ENCODE measurements around the gene CELF4. TPM values are rescaled to one million over a fixed set of nuclear protein-coding genes. Genes with fewer than 3 reads are reported as not detected.

CELF4 gene
- total and polyA plus RNA-seq, 7 donors, result 0.60 to 5.0 (median 1.8) TPM; not detected in 1

DNA sequence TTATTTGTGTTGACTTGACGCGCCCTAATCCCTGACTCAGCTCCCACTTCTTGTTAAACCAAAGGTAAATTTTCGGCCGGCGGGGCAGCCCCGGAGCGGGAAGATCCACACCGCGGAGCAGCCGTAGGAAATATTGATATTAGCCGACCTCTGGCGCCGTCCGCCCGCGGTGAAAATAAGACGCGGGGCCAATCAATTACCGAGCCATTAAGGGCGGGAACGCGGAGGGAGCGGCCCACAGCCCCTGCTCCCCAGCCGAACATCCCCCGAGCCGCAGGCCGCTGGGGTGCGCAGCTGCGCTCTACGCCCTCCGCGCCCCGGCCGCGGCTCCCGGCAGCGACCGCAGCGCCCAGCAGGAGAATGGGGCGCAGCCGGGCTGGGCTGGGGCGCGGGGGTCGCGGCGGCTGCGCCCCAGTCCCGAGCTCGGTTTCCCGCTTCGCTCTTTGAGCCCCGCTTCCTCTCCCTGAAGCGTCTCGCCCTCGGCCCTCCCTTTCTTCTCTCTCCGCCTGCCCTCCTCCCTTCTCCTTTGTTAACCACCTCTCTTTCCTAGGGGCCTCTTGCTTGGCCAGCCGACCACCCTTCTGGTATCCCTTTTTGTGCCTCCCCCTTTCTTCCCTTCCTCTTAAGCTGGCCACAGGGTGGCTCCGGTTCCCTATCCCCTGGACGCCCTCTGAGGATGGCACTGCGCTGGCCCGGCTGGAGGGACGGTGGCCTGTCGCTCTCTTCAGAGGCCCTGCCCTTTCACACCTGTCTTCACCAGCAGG is 40.9 kb downstream of the CELF4 start:
- DNase-seq, result no peak
- TF ChIP-seq EP300 (IDR thresholded peaks at IDR 0.05) (no peak), POLR2A (IDR thresholded peaks at IDR 0.05) (no peak), POLR2AphosphoS5 (IDR thresholded peaks at IDR 0.05) (no peak)
- TF ChIP-seq, protein P1, sequence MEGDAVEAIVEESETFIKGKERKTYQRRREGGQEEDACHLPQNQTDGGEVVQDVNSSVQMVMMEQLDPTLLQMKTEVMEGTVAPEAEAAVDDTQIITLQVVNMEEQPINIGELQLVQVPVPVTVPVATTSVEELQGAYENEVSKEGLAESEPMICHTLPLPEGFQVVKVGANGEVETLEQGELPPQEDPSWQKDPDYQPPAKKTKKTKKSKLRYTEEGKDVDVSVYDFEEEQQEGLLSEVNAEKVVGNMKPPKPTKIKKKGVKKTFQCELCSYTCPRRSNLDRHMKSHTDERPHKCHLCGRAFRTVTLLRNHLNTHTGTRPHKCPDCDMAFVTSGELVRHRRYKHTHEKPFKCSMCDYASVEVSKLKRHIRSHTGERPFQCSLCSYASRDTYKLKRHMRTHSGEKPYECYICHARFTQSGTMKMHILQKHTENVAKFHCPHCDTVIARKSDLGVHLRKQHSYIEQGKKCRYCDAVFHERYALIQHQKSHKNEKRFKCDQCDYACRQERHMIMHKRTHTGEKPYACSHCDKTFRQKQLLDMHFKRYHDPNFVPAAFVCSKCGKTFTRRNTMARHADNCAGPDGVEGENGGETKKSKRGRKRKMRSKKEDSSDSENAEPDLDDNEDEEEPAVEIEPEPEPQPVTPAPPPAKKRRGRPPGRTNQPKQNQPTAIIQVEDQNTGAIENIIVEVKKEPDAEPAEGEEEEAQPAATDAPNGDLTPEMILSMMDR (IDR thresholded peaks at IDR 0.05), result no peak
- Histone ChIP-seq H3K9me3 (no peaks in the 10 kb centered on the region), H3K27me3 (peaks cover 6 to 39% (median 22%) of the 10 kb centered on the region in 3 donors), H3K36me3 (no peaks in the 10 kb centered on the region), H3K4me3 (peak overlapping the region in 1 of 4 donors; percentile 3), H3K27ac (no peak overlapping the region), H3K4me1 (no peaks in the 10 kb centered on the region)
- WGBS, 2 donors, result 8 to 18% methylated on average over 63 of the region's 63 CpGs
- intact Hi-C loops (cut with DNase I), result no loop called here

DNA sequence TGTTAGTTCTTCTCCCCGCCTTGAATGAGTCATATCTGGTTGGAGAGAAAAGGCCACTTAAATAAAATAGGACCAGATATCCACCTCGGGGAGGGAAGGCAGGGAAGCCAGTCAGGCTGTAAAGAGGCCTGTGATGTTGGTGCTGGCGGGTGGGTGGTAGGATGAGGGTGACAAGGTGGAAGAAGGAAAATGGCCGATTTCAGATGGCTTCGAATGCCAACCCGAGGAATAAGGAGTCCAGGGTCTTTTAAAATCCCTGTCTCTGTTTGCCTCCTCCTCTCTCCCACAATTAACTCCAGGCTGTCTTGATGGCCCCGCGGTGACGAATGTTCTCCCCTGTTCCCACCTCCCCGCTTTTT is 41.5 kb downstream of the CELF4 start:
- H3K27me3 ChIP-seq, result peaks cover 6 to 34% (median 22%) of the 10 kb centered on the region in 3 donors
- 35 to 48% methylated on average over 10 of the region's 10 CpGs for WGBS, 2 donors

DNA sequence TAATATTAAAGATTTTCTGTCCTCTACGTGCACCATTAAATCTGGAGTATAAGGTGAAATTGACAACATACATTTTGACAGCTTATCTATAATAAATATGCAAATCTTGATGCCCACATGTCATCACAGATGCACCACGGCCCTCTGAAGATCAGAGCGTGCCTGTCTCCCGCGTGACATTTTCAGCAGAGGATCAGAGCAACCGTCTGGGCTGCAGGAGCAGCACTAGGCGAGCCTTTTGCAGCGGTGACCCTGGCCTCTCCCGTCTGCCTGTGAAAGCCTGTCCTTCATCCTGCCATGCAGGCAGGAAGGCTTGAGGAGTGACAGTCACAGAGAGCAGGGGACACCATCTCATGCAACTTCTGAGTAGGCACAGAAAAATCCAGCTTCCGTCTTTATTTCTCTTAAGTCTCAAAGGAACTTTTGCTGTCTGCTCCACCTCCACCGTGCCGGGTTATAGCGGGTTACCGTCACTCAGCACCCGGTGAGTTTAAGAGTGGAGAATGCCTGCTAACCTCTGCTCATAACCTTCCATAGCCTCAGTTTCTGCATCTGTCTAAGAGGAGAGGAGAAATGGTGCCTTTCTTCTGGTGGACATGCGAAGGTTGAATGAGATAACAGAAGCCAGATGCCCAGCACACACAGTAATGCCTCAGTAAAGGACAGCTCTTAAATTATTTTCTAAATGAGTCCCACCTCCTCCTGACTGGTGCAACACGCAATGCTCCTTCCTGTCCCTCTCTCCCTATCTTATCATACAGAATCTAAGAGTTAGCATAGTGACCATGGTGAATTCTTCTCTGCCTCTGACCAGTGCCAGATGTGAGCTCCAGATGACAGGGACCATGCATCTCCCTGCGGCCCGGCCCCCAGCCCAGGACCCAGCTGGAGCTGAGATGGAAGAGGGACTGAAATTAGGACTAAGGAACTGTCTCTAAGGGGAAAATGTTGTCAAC is 43.8 kb downstream of the CELF4 start:
- H3K4me1 ChIP-seq, result no peaks in the 10 kb centered on the region
- no peak overlapping the region for H3K4me3 ChIP-seq
- H3K36me3 ChIP-seq, result no peaks in the 10 kb centered on the region
- no peaks in the 10 kb centered on the region for H3K9me3 ChIP-seq
- peaks cover 6 to 29% (median 22%) of the 10 kb centered on the region in 3 donors for H3K27me3 ChIP-seq
- intact Hi-C loops (cut with DNase I), result no loop called here
- no peak for DNase-seq
- 61 to 74% methylated on average over 19 of the region's 19 CpGs for WGBS, 2 donors
- TF ChIP-seq, protein P1 (IDR thresholded peaks at IDR 0.05), result no peak
- TF ChIP-seq EP300 (IDR thresholded peaks at IDR 0.05), result no peak
- no peak for TF ChIP-seq POLR2AphosphoS5 (IDR thresholded peaks at IDR 0.05)
- H3K27ac ChIP-seq, result no peak overlapping the region

More for the DNA sequence above, 41.5 kb downstream of the CELF4 start:
- no peak overlapping the region for H3K4me3 ChIP-seq
- intact Hi-C loops (cut with DNase I), result no loop called here
- no peaks in the 10 kb centered on the region for H3K9me3 ChIP-seq
- no peaks in the 10 kb centered on the region for H3K4me1 ChIP-seq
- DNase-seq, result no peak
- no peak overlapping the region for H3K27ac ChIP-seq
- TF ChIP-seq POLR2A (IDR thresholded peaks at IDR 0.05), result no peak
- no peak for TF ChIP-seq POLR2AphosphoS5 (IDR thresholded peaks at IDR 0.05)
- no peak for TF ChIP-seq EP300 (IDR thresholded peaks at IDR 0.05)
- TF ChIP-seq, protein P1 (IDR thresholded peaks at IDR 0.05), result no peak
- no peaks in the 10 kb centered on the region for H3K36me3 ChIP-seq

DNA sequence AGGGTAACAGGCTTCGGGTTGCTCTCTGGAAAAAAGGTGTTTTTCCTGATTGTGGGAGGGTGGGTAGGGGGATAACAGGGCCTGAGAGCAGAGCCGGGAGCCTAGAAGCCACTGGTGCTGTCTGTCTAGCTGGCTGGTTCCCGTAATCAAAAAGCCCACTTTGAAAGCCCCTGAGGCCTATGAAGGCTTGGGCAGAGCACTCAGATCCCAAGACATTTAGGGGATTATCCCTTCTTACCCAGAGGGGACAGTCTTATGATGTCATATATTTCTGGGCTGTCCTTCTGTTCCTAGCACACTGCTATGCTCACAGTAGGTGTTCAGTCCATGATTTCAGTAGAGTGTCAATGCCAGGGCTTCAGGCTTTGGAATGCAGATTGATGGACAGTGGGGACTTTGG is 45.1 kb downstream of the CELF4 start:
- WGBS, 2 donors, result 60 to 70% methylated on average over 3 of the region's 3 CpGs
- Histone ChIP-seq H3K27me3 (peaks cover 6 to 23% (median 22%) of the 10 kb centered on the region in 3 donors), H3K4me3 (no peak overlapping the region), H3K27ac (no peak overlapping the region), H3K4me1 (no peaks in the 10 kb centered on the region), H3K36me3 (no peaks in the 10 kb centered on the region), H3K9me3 (no peaks in the 10 kb centered on the region)
- DNase-seq, result no peak
- intact Hi-C loops (cut with DNase I), result no loop called here
- no peak for TF ChIP-seq POLR2A (IDR thresholded peaks at IDR 0.05)
- no peak for TF ChIP-seq POLR2AphosphoS5 (IDR thresholded peaks at IDR 0.05)
- TF ChIP-seq, protein P1 (IDR thresholded peaks at IDR 0.05), result no peak
- TF ChIP-seq EP300 (IDR thresholded peaks at IDR 0.05), result no peak
